IPS DF 19.7 (cell line): ENCODE data around the gene SKAP1.
A peak's percentile ranks its signal among the peaks of the same experiment; 100 is the strongest.
"Not testable (repeated sequence)": the region's sequence is repeated elsewhere in the genome, so short reads cannot be mapped to it uniquely, and the experiment has no call there.

Source experiments
- DNase-seq: peaks from one replicate; pipeline ENCODE4 v3.0.0-alpha.2; 2013; ENCODE audit warnings: low read depth, low spot score

The SKAP1 gene

GRCh38 chr17:48413613-48414405 lies 16.2 kb downstream of the SKAP1 start:
- DNase-seq, result no peak

GRCh38 chr17:48412841-48413240 lies 17.2 kb downstream of the SKAP1 start:
- DNase-seq, result no peak

GRCh38 chr17:48410821-48411220 lies 19.2 kb downstream of the SKAP1 start:
- not testable (repeated sequence) for DNase-seq

GRCh38 chr17:48409607-48410006 lies 20.4 kb downstream of the SKAP1 start:
- DNase-seq, result no peak

GRCh38 chr17:48406936-48407567 lies 23.0 kb downstream of the SKAP1 start:
- DNase-seq, result no peak

GRCh38 chr17:48394821-48395220 lies 35.2 kb downstream of the SKAP1 start:
- no peak for DNase-seq

GRCh38 chr17:48393283-48393682 lies 36.7 kb downstream of the SKAP1 start:
- DNase-seq, result no peak

- no peak for DNase-seq
Measured at GRCh38 chr17:48392857-48393256, 37.2 kb downstream of the SKAP1 start.

GRCh38 chr17:48391444-48391843 lies 38.6 kb downstream of the SKAP1 start:
- DNase-seq, result no peak

- no peak for DNase-seq
Measured at GRCh38 chr17:48389903-48390302, 40.1 kb downstream of the SKAP1 start.

GRCh38 chr17:48388955-48389743 lies 40.9 kb downstream of the SKAP1 start:
- DNase-seq, result no peak

- DNase-seq, result no peak
Measured at GRCh38 chr17:48386826-48387225, 43.2 kb downstream of the SKAP1 start.

GRCh38 chr17:48385319-48385718 lies 44.7 kb downstream of the SKAP1 start:
- DNase-seq, result no peak

- no peak for DNase-seq
Measured at GRCh38 chr17:48384164-48384563, 45.9 kb downstream of the SKAP1 start.

GRCh38 chr17:48382989-48383388 lies 47.0 kb downstream of the SKAP1 start:
- no peak for DNase-seq

- DNase-seq, result no peak
Measured at GRCh38 chr17:48378708-48379392, 51.2 kb downstream of the SKAP1 start.

- no peak for DNase-seq
Measured at GRCh38 chr17:48378238-48378637, 51.8 kb downstream of the SKAP1 start.

GRCh38 chr17:48376682-48377325 lies 53.2 kb downstream of the SKAP1 start:
- DNase-seq, result no peak

GRCh38 chr17:48375356-48375755 lies 54.7 kb downstream of the SKAP1 start:
- DNase-seq, result no peak

- DNase-seq, result peak; percentile 17
Measured at GRCh38 chr17:48374650-48375230, 55.3 kb downstream of the SKAP1 start.

- no peak for DNase-seq
Measured at GRCh38 chr17:48373883-48374282, 56.1 kb downstream of the SKAP1 start.
